Thyroid gland (tissue), 4 donors: ENCODE data around the gene PDPK1. TPM values are rescaled to one million over a fixed set of nuclear protein-coding genes. Genes with fewer than 3 reads are reported as not detected.
A peak's percentile ranks its signal among the peaks of the same experiment; 100 is the strongest.
"Not testable (repeated sequence)": the region's sequence is repeated elsewhere in the genome, so short reads cannot be mapped to it uniquely, and the experiment has no call there.

Experiments
- DNase-seq, 2 donors: peaks; one replicate each; pipeline ENCODE4 v3.0.0-alpha.2; 2019
- H3K27ac ChIP-seq, 3 donors: fragments of 200-600 bp; sonication (generic); 1 replicate in 2 of 3; 2 replicates in 1 of 3; pipeline ENCODE4 v1.5.1; 2016 to 2019; ENCODE audit warnings: mild to moderate bottlenecking in 1 of 3, moderate library complexity in 1 of 3
- H3K27me3 ChIP-seq: fragments of 200-600 bp; sonication (generic); one replicate; pipeline ENCODE4 v1.5.1; 2019
- H3K36me3 ChIP-seq, 2 donors: fragments of 200-600 bp; sonication (generic); one replicate each; pipeline ENCODE4 v1.5.1; 2016 to 2019
- H3K4me1 ChIP-seq, 2 donors: fragments of 200-600 bp; sonication (generic); one replicate each; pipeline ENCODE4 v1.5.1; 2017 to 2019
- H3K4me3 ChIP-seq, 3 donors: fragments of 200-600 bp; sonication (generic); replicated peaks in 1 of 3; 1 replicate in 2 of 3; 2 replicates in 1 of 3; pipeline ENCODE4 v1.5.1; 2016; ENCODE audit warnings: mild to moderate bottlenecking in 1 of 3
- H3K9me3 ChIP-seq: fragments of 200-600 bp; sonication (generic); one replicate; pipeline ENCODE4 v1.5.1; 2017
- CTCF ChIP-seq, 6 experiments: fragments of 200-600 bp in 3 of 6; fragments of 450-650 bp in 3 of 6; sonication (generic) in 3 of 6; IDR thresholded peaks; one replicate each; pipeline ENCODE4 v1.5.1; 2016 to 2019; ENCODE audit warnings: antibody characterized with exemption in 6 of 6, mild to moderate bottlenecking in 2 of 6, inconsistent platforms in 1 of 6, moderate library complexity in 1 of 6
- POLR2A ChIP-seq, 2 donors: fragments of 450-650 bp; IDR thresholded peaks; one replicate each; pipeline ENCODE4 v1.6.1; 2017; ENCODE audit warnings: antibody characterized with exemption in 2 of 2, mild to moderate bottlenecking in 2 of 2, moderate library complexity in 1 of 2
- WGBS, 2 donors: methylation state at CpG; one replicate each; pipeline ENCODE4 v1.1.5; 2017; 5-methylcytosine and 5-hydroxymethylcytosine counted together
- intact Hi-C: fragments of 100-400 bp; cut with DNase I; formaldehyde crosslinking; loops from one replicate; pipeline ENCODE4 v1.15.1; 2023
- total RNA-seq, 4 donors: library from RNA; depleted of rRNA; stranded (reverse); fragments of >200 nt; gene quantifications; one replicate each; pipeline ENCODE4 v1.2.3, GENCODE V29; 2016

The PDPK1 gene
- total RNA-seq, 4 donors from 2014 or later = 33.3 to 89.0 (median 39.5) TPM

- H3K27ac ChIP-seq = peak overlapping the region in 1 of 3 donors; percentile 48
- no peaks in the 10 kb centered on the region for H3K27me3 ChIP-seq
- TF ChIP-seq POLR2A (IDR thresholded peaks at IDR 0.05) (peak in 1 of 2 donors; percentile 93), CTCF (IDR thresholded peaks at IDR 0.05) (peak in 1 of 6 experiments; percentile 24)
- no peaks in the 10 kb centered on the region for H3K9me3 ChIP-seq
- DNase-seq = peak; percentile 95 to 96
- peaks cover 5 to 7% of the 10 kb centered on the region in 2 donors for H3K36me3 ChIP-seq
- H3K4me1 ChIP-seq = no peaks in the 10 kb centered on the region
- H3K4me3 ChIP-seq = peak overlapping the region; percentile 67 to 90 (median 88)
- 0 to 1% methylated on average over 18 to 32 of the region's 58 CpGs for WGBS, 2 donors
- intact Hi-C loops = no loop called here
Observed at GRCh38 chr16:2603165-2604015, 65.6 kb downstream of the PDPK1 start.

GRCh38 chr16:2604016-2604369 is 66.2 kb downstream of the PDPK1 start:
- H3K36me3 ChIP-seq, H3K9me3 ChIP-seq, H3K27ac ChIP-seq, intact Hi-C loops, H3K27me3 ChIP-seq, H3K4me1 ChIP-seq, DNase-seq: not testable (repeated sequence)
- 1 to 3% methylated on average over 12 of the region's 12 CpGs for WGBS, 2 donors
- peak overlapping the region; percentile 67 to 90 (median 88) for H3K4me3 ChIP-seq

- H3K27me3 ChIP-seq, DNase-seq, H3K4me1 ChIP-seq, H3K36me3 ChIP-seq, H3K4me3 ChIP-seq, intact Hi-C loops, H3K27ac ChIP-seq, H3K9me3 ChIP-seq: not testable (repeated sequence)
- no CpG with 5 or more reads among the region's 8 CpGs for WGBS, 2 donors
Observed at GRCh38 chr16:2606820-2607219, 69.0 kb downstream of the PDPK1 start.

GRCh38 chr16:2609345-2609744 is 71.5 kb downstream of the PDPK1 start:
- 58 to 64% methylated on average over 6 to 7 of the region's 11 CpGs for WGBS, 2 donors
- intact Hi-C loops = not testable (repeated sequence)

GRCh38 chr16:2609827-2610470 is 72.1 kb downstream of the PDPK1 start:
- Histone ChIP-seq H3K9me3 (no peaks in the 10 kb centered on the region), H3K4me3 (no peak overlapping the region), H3K36me3 (peaks cover 0 to 9% of the 10 kb centered on the region in 2 donors), H3K4me1 (no peaks in the 10 kb centered on the region), H3K27me3 (no peaks in the 10 kb centered on the region), H3K27ac (no peak overlapping the region)
- intact Hi-C loops = no loop called here
- TF ChIP-seq POLR2A (IDR thresholded peaks at IDR 0.05) (no peak), CTCF (IDR thresholded peaks at IDR 0.05) (no peak)
- WGBS, 2 donors = 90 to 98% methylated on average over 6 to 9 of the region's 12 CpGs
- DNase-seq = no peak

More at GRCh38 chr16:2609345-2609744, 71.5 kb downstream of the PDPK1 start:
- H3K27me3 ChIP-seq, H3K27ac ChIP-seq, H3K9me3 ChIP-seq, H3K4me1 ChIP-seq, H3K4me3 ChIP-seq, H3K36me3 ChIP-seq, DNase-seq: not testable (repeated sequence)

GRCh38 chr16:2610781-2611498 is 73.1 kb downstream of the PDPK1 start:
- 93 to 95% methylated on average over 26 to 28 of the region's 29 CpGs for WGBS, 2 donors
- intact Hi-C loops = no loop called here
- TF ChIP-seq CTCF (IDR thresholded peaks at IDR 0.05) = no peak
- TF ChIP-seq POLR2A (IDR thresholded peaks at IDR 0.05) = no peak
- no peak overlapping the region for H3K27ac ChIP-seq
- no peak overlapping the region for H3K4me3 ChIP-seq
- peaks cover 0 to 9% of the 10 kb centered on the region in 2 donors for H3K36me3 ChIP-seq
- H3K4me1 ChIP-seq = no peaks in the 10 kb centered on the region
- no peaks in the 10 kb centered on the region for H3K9me3 ChIP-seq
- DNase-seq = no peak
- no peaks in the 10 kb centered on the region for H3K27me3 ChIP-seq
